ENCODE measurements around the gene KIDINS220. TPM values are rescaled to one million over a fixed set of nuclear protein-coding genes. Genes with fewer than 3 reads are reported as not detected.

The KIDINS220 gene
- total RNA-seq, 1 experiment from 2014 or later: 29.3 TPM

DNA sequence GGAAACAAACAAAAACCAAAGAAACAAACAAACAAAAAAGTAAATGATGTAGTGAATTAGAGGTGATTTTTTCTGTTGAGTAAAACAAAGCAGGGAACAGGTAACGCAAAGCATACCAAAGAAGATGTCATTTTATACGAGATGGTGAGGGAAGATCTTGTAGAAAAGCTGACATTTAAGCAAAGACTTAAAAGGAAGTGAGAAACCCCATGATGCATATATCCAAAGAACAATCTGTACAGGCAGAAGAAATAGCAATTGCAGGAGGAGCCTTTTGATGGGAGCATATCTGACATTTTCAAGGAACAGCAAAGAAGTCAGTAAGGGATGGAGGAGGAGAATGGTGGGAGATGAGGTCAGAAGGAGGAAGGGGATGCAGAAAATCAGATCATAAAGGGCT, 63.0 kb downstream of the KIDINS220 start:
- Histone ChIP-seq H2BK12ac (ENCODE audit: insufficient read length, low read depth, low read length) (no peak overlapping the region), H3K27me3 (ENCODE audit: insufficient read depth, low read length) (no peaks in the 10 kb centered on the region)

More for the DNA sequence above, 63.0 kb downstream of the KIDINS220 start:
- Histone ChIP-seq H4K91ac (ENCODE audit: insufficient read length, low read depth, low read length) (no peak overlapping the region), H2BK120ac (ENCODE audit: low read depth, low read length, poor library complexity, severe bottlenecking) (no peak overlapping the region), H2AFZ (ENCODE audit: low read length) (no peak overlapping the region), H3T11ph (ENCODE audit: low read length) (no peak overlapping the region), H3K18ac (ENCODE audit: insufficient read length, low read depth, low read length) (no peak overlapping the region), H3K27ac (ENCODE audit: insufficient read length, low read depth, low read length) (no peak overlapping the region), H3K9ac (ENCODE audit: extremely low read depth, insufficient read length, low read length) (no peak overlapping the region), H3K79me2 (ENCODE audit: insufficient read depth, low read length) (no peaks in the 10 kb centered on the region), H2BK5ac (ENCODE audit: insufficient read length, low read length) (no peak overlapping the region), H3K23me2 (ENCODE audit: insufficient read length, low read depth, low read length, poor library complexity, severe bottlenecking) (no peaks in the 10 kb centered on the region), H2BK20ac (ENCODE audit: low read depth, low read length, poor library complexity, severe bottlenecking) (no peak overlapping the region), H3K56ac (ENCODE audit: insufficient read length, low read depth, low read length) (no peak overlapping the region), H3K14ac (ENCODE audit: insufficient read depth, low read length) (no peak overlapping the region), H3K79me1 (ENCODE audit: insufficient read depth, low read depth, low read length, poor library complexity, severe bottlenecking) (no peaks in the 10 kb centered on the region), H3K4me2 (ENCODE audit: insufficient read depth, insufficient read length, low read length) (no peak overlapping the region), H2AK5ac (ENCODE audit: insufficient read length, low read length) (no peak overlapping the region), H3K23ac (ENCODE audit: insufficient read length, low read depth, low read length) (no peak overlapping the region), H3K4me1 (ENCODE audit: insufficient read depth, low read length) (no peaks in the 10 kb centered on the region), H4K20me1 (ENCODE audit: control insufficient read depth, insufficient read depth, insufficient read length) (no peaks in the 10 kb centered on the region), H3K9me3 (ENCODE audit: control insufficient read depth, low read depth, low read length) (no peaks in the 10 kb centered on the region), H4K5ac (ENCODE audit: insufficient read length, low read depth, low read length) (no peak overlapping the region), H2BK15ac (ENCODE audit: low read depth, low read length) (no peak overlapping the region), H3K4ac (ENCODE audit: low read depth, low read length) (no peak overlapping the region), H4K8ac (replicated peaks; ENCODE audit: insufficient read length, low read depth, low read length) (no peak overlapping the region)
- TF ChIP-seq, protein P1, sequence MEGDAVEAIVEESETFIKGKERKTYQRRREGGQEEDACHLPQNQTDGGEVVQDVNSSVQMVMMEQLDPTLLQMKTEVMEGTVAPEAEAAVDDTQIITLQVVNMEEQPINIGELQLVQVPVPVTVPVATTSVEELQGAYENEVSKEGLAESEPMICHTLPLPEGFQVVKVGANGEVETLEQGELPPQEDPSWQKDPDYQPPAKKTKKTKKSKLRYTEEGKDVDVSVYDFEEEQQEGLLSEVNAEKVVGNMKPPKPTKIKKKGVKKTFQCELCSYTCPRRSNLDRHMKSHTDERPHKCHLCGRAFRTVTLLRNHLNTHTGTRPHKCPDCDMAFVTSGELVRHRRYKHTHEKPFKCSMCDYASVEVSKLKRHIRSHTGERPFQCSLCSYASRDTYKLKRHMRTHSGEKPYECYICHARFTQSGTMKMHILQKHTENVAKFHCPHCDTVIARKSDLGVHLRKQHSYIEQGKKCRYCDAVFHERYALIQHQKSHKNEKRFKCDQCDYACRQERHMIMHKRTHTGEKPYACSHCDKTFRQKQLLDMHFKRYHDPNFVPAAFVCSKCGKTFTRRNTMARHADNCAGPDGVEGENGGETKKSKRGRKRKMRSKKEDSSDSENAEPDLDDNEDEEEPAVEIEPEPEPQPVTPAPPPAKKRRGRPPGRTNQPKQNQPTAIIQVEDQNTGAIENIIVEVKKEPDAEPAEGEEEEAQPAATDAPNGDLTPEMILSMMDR (conservative IDR thresholded peaks at IDR 0.05): no peak
- no CpG with 5 or more reads among the region's 2 CpGs for WGBS (ENCODE audit: extremely low coverage, insufficient read length, low lambda C conversion rate)
- Mint-ChIP-seq H3K4me1 (no peaks in the 10 kb centered on the region), H3K27me3 (ENCODE audit: low read depth) (no peaks in the 10 kb centered on the region), H3K27ac (peak overlapping the region in 1 of 3 experiments; percentile 10; a peak in 1 of 7 replicates), H3K4me3 (no peak overlapping the region), H3K36me3 (ENCODE audit: insufficient read depth in 1 of 3, low read depth in 3 of 3) (peaks cover 0 to 18% (median 6%) of the 10 kb centered on the region in 3 experiments; a peak in 5 of 7 replicates), H3K9me3 (no peaks in the 10 kb centered on the region)
- no peak for DNase-seq
